ENCODE results near the gene KCNJ11.

- TF ChIP-seq POLR2A (IDR thresholded peaks at IDR 0.05) (no peak), POLR2AphosphoS5 (IDR thresholded peaks at IDR 0.05) (no peak)
- TF ChIP-seq, protein P1, sequence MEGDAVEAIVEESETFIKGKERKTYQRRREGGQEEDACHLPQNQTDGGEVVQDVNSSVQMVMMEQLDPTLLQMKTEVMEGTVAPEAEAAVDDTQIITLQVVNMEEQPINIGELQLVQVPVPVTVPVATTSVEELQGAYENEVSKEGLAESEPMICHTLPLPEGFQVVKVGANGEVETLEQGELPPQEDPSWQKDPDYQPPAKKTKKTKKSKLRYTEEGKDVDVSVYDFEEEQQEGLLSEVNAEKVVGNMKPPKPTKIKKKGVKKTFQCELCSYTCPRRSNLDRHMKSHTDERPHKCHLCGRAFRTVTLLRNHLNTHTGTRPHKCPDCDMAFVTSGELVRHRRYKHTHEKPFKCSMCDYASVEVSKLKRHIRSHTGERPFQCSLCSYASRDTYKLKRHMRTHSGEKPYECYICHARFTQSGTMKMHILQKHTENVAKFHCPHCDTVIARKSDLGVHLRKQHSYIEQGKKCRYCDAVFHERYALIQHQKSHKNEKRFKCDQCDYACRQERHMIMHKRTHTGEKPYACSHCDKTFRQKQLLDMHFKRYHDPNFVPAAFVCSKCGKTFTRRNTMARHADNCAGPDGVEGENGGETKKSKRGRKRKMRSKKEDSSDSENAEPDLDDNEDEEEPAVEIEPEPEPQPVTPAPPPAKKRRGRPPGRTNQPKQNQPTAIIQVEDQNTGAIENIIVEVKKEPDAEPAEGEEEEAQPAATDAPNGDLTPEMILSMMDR (IDR thresholded peaks at IDR 0.05) = no peak
Observed at GRCh38 chr11:17406082-17406817, 17.8 kb upstream of the KCNJ11 start.

All from suprapubic skin (tissue), 4 donors.